ENCODE measurements around the gene PDCD6IP.

DNA sequence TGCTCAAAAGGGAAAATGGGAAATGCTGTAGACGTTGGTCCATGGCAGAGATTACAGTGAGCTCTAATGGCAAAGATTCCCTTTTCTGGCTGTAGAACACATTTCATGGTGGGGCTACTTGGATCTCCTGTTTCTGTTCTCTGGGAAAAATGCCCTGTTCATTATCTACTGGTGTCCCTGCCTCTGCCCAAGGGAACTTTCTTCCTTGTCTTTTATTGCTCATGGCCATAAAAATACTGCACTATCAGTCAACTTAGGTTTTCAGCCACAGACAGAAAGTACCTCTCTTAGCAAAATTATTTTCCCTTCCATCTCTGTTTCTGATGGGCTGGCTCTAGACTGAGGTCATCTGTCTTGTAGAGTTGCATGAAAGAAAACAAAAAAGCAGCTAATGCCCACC is 98.9 kb downstream of the PDCD6IP start:
- TF ChIP-seq, protein P1, sequence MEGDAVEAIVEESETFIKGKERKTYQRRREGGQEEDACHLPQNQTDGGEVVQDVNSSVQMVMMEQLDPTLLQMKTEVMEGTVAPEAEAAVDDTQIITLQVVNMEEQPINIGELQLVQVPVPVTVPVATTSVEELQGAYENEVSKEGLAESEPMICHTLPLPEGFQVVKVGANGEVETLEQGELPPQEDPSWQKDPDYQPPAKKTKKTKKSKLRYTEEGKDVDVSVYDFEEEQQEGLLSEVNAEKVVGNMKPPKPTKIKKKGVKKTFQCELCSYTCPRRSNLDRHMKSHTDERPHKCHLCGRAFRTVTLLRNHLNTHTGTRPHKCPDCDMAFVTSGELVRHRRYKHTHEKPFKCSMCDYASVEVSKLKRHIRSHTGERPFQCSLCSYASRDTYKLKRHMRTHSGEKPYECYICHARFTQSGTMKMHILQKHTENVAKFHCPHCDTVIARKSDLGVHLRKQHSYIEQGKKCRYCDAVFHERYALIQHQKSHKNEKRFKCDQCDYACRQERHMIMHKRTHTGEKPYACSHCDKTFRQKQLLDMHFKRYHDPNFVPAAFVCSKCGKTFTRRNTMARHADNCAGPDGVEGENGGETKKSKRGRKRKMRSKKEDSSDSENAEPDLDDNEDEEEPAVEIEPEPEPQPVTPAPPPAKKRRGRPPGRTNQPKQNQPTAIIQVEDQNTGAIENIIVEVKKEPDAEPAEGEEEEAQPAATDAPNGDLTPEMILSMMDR (IDR thresholded peaks at IDR 0.05) = no peak
- TF ChIP-seq REST (IDR thresholded peaks at IDR 0.05; ENCODE audit: insufficient read depth in 1 of 2, low read depth in 2 of 2, low read length in 1 of 2) = no peak
- TF ChIP-seq POLR2AphosphoS5 (IDR thresholded peaks at IDR 0.05; ENCODE audit: low read depth, low read length) = no peak
- no peak for TF ChIP-seq SIN3A (IDR thresholded peaks at IDR 0.05; ENCODE audit: borderline replicate concordance, insufficient read depth, low read depth, low read length)
- no peak for TF ChIP-seq TCF7L2 (IDR thresholded peaks at IDR 0.05; ENCODE audit: low read depth, low read length)
